ENCODE results near the gene TMEM40.

The TMEM40 gene

GRCh38 chr3:12769761-12770160, 10.7 kb upstream of the TMEM40 start:
- no peaks in the 10 kb centered on the region for H3K9me3 Mint-ChIP-seq
- peaks cover 7% of the 10 kb centered on the region for H3K4me1 Mint-ChIP-seq (ENCODE audit: low read depth)
- H3K27me3 Mint-ChIP-seq: peaks cover 5% of the 10 kb centered on the region
- H3K36me3 Mint-ChIP-seq (ENCODE audit: low read depth): no peaks in the 10 kb centered on the region
- no peak overlapping the region for H3K27ac Mint-ChIP-seq
- H3K4me3 Mint-ChIP-seq: no peak overlapping the region
- intact Hi-C loops (cut with micrococcal nuclease): no loop called here

- peaks cover 4% of the 10 kb centered on the region for H3K27me3 Mint-ChIP-seq
- H3K9me3 Mint-ChIP-seq: no peaks in the 10 kb centered on the region
- no peaks in the 10 kb centered on the region for H3K36me3 Mint-ChIP-seq (ENCODE audit: low read depth)
- no peak overlapping the region for H3K4me3 Mint-ChIP-seq
- H3K27ac Mint-ChIP-seq: no peak overlapping the region
- H3K4me1 Mint-ChIP-seq (ENCODE audit: low read depth): peaks cover 7% of the 10 kb centered on the region
- intact Hi-C loops (cut with micrococcal nuclease): no loop called here
These were observed 9.8 kb upstream of the TMEM40 start for GRCh38 chr3:12768579-12769527.

GRCh38 chr3:12766541-12766940, 7.5 kb upstream of the TMEM40 start:
- peaks cover 1% of the 10 kb centered on the region for H3K27me3 Mint-ChIP-seq
- intact Hi-C loops (cut with micrococcal nuclease): no loop called here
- H3K4me3 Mint-ChIP-seq: no peak overlapping the region
- no peaks in the 10 kb centered on the region for H3K36me3 Mint-ChIP-seq (ENCODE audit: low read depth)
- H3K27ac Mint-ChIP-seq: no peak overlapping the region
- H3K9me3 Mint-ChIP-seq: no peaks in the 10 kb centered on the region
- H3K4me1 Mint-ChIP-seq (ENCODE audit: low read depth): no peaks in the 10 kb centered on the region

GRCh38 chr3:12764171-12764776, 5.2 kb upstream of the TMEM40 start:
- no peak overlapping the region for H3K27ac Mint-ChIP-seq
- intact Hi-C loops (cut with micrococcal nuclease): no loop called here
- no peaks in the 10 kb centered on the region for H3K36me3 Mint-ChIP-seq (ENCODE audit: low read depth)
- no peaks in the 10 kb centered on the region for H3K4me1 Mint-ChIP-seq (ENCODE audit: low read depth)
- no peaks in the 10 kb centered on the region for H3K9me3 Mint-ChIP-seq
- H3K27me3 Mint-ChIP-seq: peaks cover 4% of the 10 kb centered on the region
- H3K4me3 Mint-ChIP-seq: no peak overlapping the region

GRCh38 chr3:12759693-12760565, 870 bp upstream of the TMEM40 start:
- intact Hi-C loops (cut with micrococcal nuclease): no loop called here
- H3K36me3 Mint-ChIP-seq (ENCODE audit: low read depth): no peaks in the 10 kb centered on the region

GRCh38 chr3:12758025-12758781, 856 bp downstream of the TMEM40 start:
- intact Hi-C loops (cut with micrococcal nuclease): no loop called here
- Mint-ChIP-seq H3K27me3 (peaks cover 12% of the 10 kb centered on the region), H3K36me3 (ENCODE audit: low read depth) (no peaks in the 10 kb centered on the region), H3K9me3 (no peaks in the 10 kb centered on the region), H3K4me3 (no peak overlapping the region), H3K4me1 (ENCODE audit: low read depth) (no peaks in the 10 kb centered on the region), H3K27ac (no peak overlapping the region)

More at GRCh38 chr3:12759693-12760565, 870 bp upstream of the TMEM40 start:
- H3K27me3 Mint-ChIP-seq: peaks cover 9% of the 10 kb centered on the region
- H3K27ac Mint-ChIP-seq: no peak overlapping the region
- H3K4me3 Mint-ChIP-seq: no peak overlapping the region
- H3K9me3 Mint-ChIP-seq: no peaks in the 10 kb centered on the region
- H3K4me1 Mint-ChIP-seq (ENCODE audit: low read depth): no peaks in the 10 kb centered on the region

- Mint-ChIP-seq H3K4me3 (no peak overlapping the region), H3K9me3 (no peaks in the 10 kb centered on the region), H3K36me3 (ENCODE audit: low read depth) (no peaks in the 10 kb centered on the region), H3K27me3 (peaks cover 14% of the 10 kb centered on the region), H3K27ac (no peak overlapping the region), H3K4me1 (ENCODE audit: low read depth) (no peaks in the 10 kb centered on the region)
- intact Hi-C loops (cut with micrococcal nuclease): no loop called here
These were observed 2.4 kb downstream of the TMEM40 start for GRCh38 chr3:12756635-12757034.

GRCh38 chr3:12756175-12756574, 2.9 kb downstream of the TMEM40 start:
- H3K4me1 Mint-ChIP-seq (ENCODE audit: low read depth): no peaks in the 10 kb centered on the region
- H3K36me3 Mint-ChIP-seq (ENCODE audit: low read depth): no peaks in the 10 kb centered on the region
- H3K27me3 Mint-ChIP-seq: peaks cover 12% of the 10 kb centered on the region
- H3K27ac Mint-ChIP-seq: no peak overlapping the region
- no peak overlapping the region for H3K4me3 Mint-ChIP-seq
- H3K9me3 Mint-ChIP-seq: no peaks in the 10 kb centered on the region
- intact Hi-C loops (cut with micrococcal nuclease): no loop called here

GRCh38 chr3:12755754-12756153, 3.3 kb downstream of the TMEM40 start:
- no peaks in the 10 kb centered on the region for H3K4me1 Mint-ChIP-seq (ENCODE audit: low read depth)
- peaks cover 12% of the 10 kb centered on the region for H3K27me3 Mint-ChIP-seq
- H3K36me3 Mint-ChIP-seq (ENCODE audit: low read depth): no peaks in the 10 kb centered on the region
- intact Hi-C loops (cut with micrococcal nuclease): no loop called here
- H3K9me3 Mint-ChIP-seq: no peaks in the 10 kb centered on the region
- no peak overlapping the region for H3K27ac Mint-ChIP-seq
- no peak overlapping the region for H3K4me3 Mint-ChIP-seq

GRCh38 chr3:12754313-12754712, 4.7 kb downstream of the TMEM40 start:
- peaks cover 21% of the 10 kb centered on the region for H3K27me3 Mint-ChIP-seq
- no peak overlapping the region for H3K27ac Mint-ChIP-seq
- H3K4me3 Mint-ChIP-seq: no peak overlapping the region
- H3K36me3 Mint-ChIP-seq (ENCODE audit: low read depth): no peaks in the 10 kb centered on the region
- intact Hi-C loops (cut with micrococcal nuclease): no loop called here
- peaks cover 4% of the 10 kb centered on the region for H3K4me1 Mint-ChIP-seq (ENCODE audit: low read depth)
- H3K9me3 Mint-ChIP-seq: no peaks in the 10 kb centered on the region

- H3K9me3 Mint-ChIP-seq: no peaks in the 10 kb centered on the region
- H3K27me3 Mint-ChIP-seq: peaks cover 24% of the 10 kb centered on the region
- H3K27ac Mint-ChIP-seq: no peak overlapping the region
- intact Hi-C loops (cut with micrococcal nuclease): no loop called here
- peaks cover 7% of the 10 kb centered on the region for H3K4me1 Mint-ChIP-seq (ENCODE audit: low read depth)
- no peaks in the 10 kb centered on the region for H3K36me3 Mint-ChIP-seq (ENCODE audit: low read depth)
- H3K4me3 Mint-ChIP-seq: no peak overlapping the region
These were observed 5.6 kb downstream of the TMEM40 start for GRCh38 chr3:12753275-12754028.

GRCh38 chr3:12752809-12753208, 6.2 kb downstream of the TMEM40 start:
- Mint-ChIP-seq H3K4me3 (no peak overlapping the region), H3K4me1 (ENCODE audit: low read depth) (peaks cover 7% of the 10 kb centered on the region), H3K27me3 (peaks cover 27% of the 10 kb centered on the region), H3K27ac (no peak overlapping the region), H3K9me3 (no peaks in the 10 kb centered on the region), H3K36me3 (ENCODE audit: low read depth) (no peaks in the 10 kb centered on the region)
- intact Hi-C loops (cut with micrococcal nuclease): no loop called here

- H3K36me3 Mint-ChIP-seq (ENCODE audit: low read depth): no peaks in the 10 kb centered on the region
- peaks cover 7% of the 10 kb centered on the region for H3K4me1 Mint-ChIP-seq (ENCODE audit: low read depth)
- no peaks in the 10 kb centered on the region for H3K9me3 Mint-ChIP-seq
- H3K4me3 Mint-ChIP-seq: no peak overlapping the region
- no peak overlapping the region for H3K27ac Mint-ChIP-seq
- intact Hi-C loops (cut with micrococcal nuclease): no loop called here
- peaks cover 27% of the 10 kb centered on the region for H3K27me3 Mint-ChIP-seq
These were observed 7.0 kb downstream of the TMEM40 start for GRCh38 chr3:12752102-12752501.
